PC-9 (cell line): ENCODE data around the gene RARS2. TPM values are rescaled to one million over a fixed set of nuclear protein-coding genes. Genes with fewer than 3 reads are reported as not detected.

Experiments used
- BruUV-seq: library from RNA; stranded (reverse); fragments of 400-500 nt; replicated peaks from 2 replicates; lab custom pipeline; 2021; lab: Mats Ljungman, UMichigan
- CTCF ChIA-PET: fragments of 300-600 bp; sonication (Branson Sonifier 250); formaldehyde crosslinking; loops from one replicate; lab custom pipeline; 2022; ENCODE audit warnings: antibody characterized with exemption; lab: Charles Lee
- POLR2A ChIA-PET: fragments of 300-600 bp; sonication (Branson Sonifier 250); formaldehyde crosslinking; loops from one replicate; lab custom pipeline; 2022; ENCODE audit warnings: antibody characterized with exemption; ENCODE audit not compliant: unreplicated experiment; lab: Charles Lee
- DNase-seq, 2 experiments: peaks; one replicate each; pipeline versions ENCODE4 v3.0.0 to v3.0.0-alpha.2; 2015 to 2022; ENCODE audit warnings: mixed read lengths in 1 of 2
- H2AFZ ChIP-seq: fragments of 200-600 bp; sonication (generic); 2 replicates; pipeline ENCODE4 v1.8.1; 2017; ENCODE audit warnings: antibody characterized with exemption
- H3F3A ChIP-seq: fragments of 200-600 bp; sonication (generic); 2 replicates; pipeline ENCODE4 v1.8.1; 2017; ENCODE audit warnings: antibody characterized with exemption, mild to moderate bottlenecking, low read depth; ENCODE audit not compliant: insufficient read depth
- H3K27ac ChIP-seq: fragments of 200-600 bp; sonication (generic); 2 replicates; pipeline ENCODE4 v1.6.1; 2016; ENCODE audit warnings: mixed run types
- H3K27me3 ChIP-seq: fragments of 200-600 bp; sonication (generic); 2 replicates; pipeline ENCODE4 v1.6.1; 2016; ENCODE audit warnings: low read depth, mixed run types; ENCODE audit not compliant: insufficient read depth
- H3K36me3 ChIP-seq: fragments of 200-600 bp; sonication (generic); 2 replicates; pipeline ENCODE4 v1.6.1; 2016; ENCODE audit warnings: low read depth, mixed run types
- H3K4me1 ChIP-seq: fragments of 200-600 bp; sonication (generic); replicated peaks from 2 replicates; pipeline ENCODE4 v1.6.1; 2016; ENCODE audit warnings: mixed run types; ENCODE audit not compliant: insufficient read depth
- H3K4me2 ChIP-seq: fragments of 200-600 bp; sonication (generic); 2 replicates; pipeline ENCODE4 v1.6.1; 2017; ENCODE audit warnings: mixed run types
- H3K4me3 ChIP-seq: fragments of 200-600 bp; sonication (generic); 2 replicates; pipeline ENCODE4 v1.6.1; 2016; ENCODE audit warnings: mixed run types
- H3K79me2 ChIP-seq: fragments of 200-600 bp; sonication (generic); 2 replicates; pipeline ENCODE4 v1.6.1; 2017; ENCODE audit warnings: low read depth, mixed run types
- H3K9me2 ChIP-seq: fragments of 200-600 bp; sonication (generic); 2 replicates; pipeline ENCODE4 v1.8.1; 2017; ENCODE audit warnings: mild to moderate bottlenecking; ENCODE audit not compliant: insufficient read depth
- H3K9me3 ChIP-seq: fragments of 200-600 bp; sonication (generic); 2 replicates; pipeline ENCODE4 v1.8.1; 2016; ENCODE audit warnings: low read depth; ENCODE audit not compliant: insufficient read depth
- H4K20me1 ChIP-seq: fragments of 200-600 bp; sonication (generic); 2 replicates; pipeline ENCODE4 v1.8.1; 2017; ENCODE audit not compliant: insufficient read depth
- CTCF ChIP-seq: fragments of 200-600 bp; sonication (generic); conservative IDR thresholded peaks from 2 replicates; pipeline ENCODE4 v1.6.1; 2017; ENCODE audit warnings: mixed run types, antibody characterized with exemption, mild to moderate bottlenecking, moderate library complexity
- EZH2 ChIP-seq: fragments of 200-600 bp; sonication (generic); IDR thresholded peaks from 2 replicates; pipeline ENCODE4 v1.8.0; 2017; ENCODE audit warnings: antibody characterized with exemption, low read depth
- intact Hi-C: fragments of 100-400 bp; cut with micrococcal nuclease; formaldehyde crosslinking; loops from one replicate; pipeline ENCODE4 v1.10.0; 2022; ENCODE audit not compliant: unreplicated experiment
- total RNA-seq: library from RNA; stranded (reverse); gene quantifications from 2 replicates; pipeline ENCODE4 v1.2.3, GENCODE V29; 2021

Gene RARS2
- total RNA-seq, 1 experiment from 2014 or later, result 34.6 TPM

GRCh38 chr6:87574237-87574804 lies 15.5 kb downstream of the RARS2 start:
- Histone ChIP-seq H4K20me1 (no peaks in the 10 kb centered on the region), H3F3A (no peaks in the 10 kb centered on the region), H3K4me3 (no peak overlapping the region), H3K27ac (no peak overlapping the region), H3K9me3 (no peaks in the 10 kb centered on the region), H3K36me3 (no peaks in the 10 kb centered on the region), H3K27me3 (no peaks in the 10 kb centered on the region), H3K9me2 (no peaks in the 10 kb centered on the region), H3K79me2 (peaks cover 23% of the 10 kb centered on the region; the same call in 1 of the 2 replicates), H3K4me2 (no peak overlapping the region), H3K4me1 (no peaks in the 10 kb centered on the region), H2AFZ (no peak overlapping the region)
- BruUV-seq, result no TSS peak
- DNase-seq, result no peak
- TF ChIP-seq EZH2, result no peak
- no peak for TF ChIP-seq CTCF
- CTCF ChIA-PET, result interaction anchor here (0.6 kb wide), 1 partner anchor 190 kb away, joined by 3 read pairs; no protein-coding TSS in a partner anchor
- POLR2A ChIA-PET, result interaction anchor here (0.6 kb wide), 1 partner anchor 20 kb away, joined by 3 read pairs; no protein-coding TSS in a partner anchor
- intact Hi-C loops, result no loop called here

DNA sequence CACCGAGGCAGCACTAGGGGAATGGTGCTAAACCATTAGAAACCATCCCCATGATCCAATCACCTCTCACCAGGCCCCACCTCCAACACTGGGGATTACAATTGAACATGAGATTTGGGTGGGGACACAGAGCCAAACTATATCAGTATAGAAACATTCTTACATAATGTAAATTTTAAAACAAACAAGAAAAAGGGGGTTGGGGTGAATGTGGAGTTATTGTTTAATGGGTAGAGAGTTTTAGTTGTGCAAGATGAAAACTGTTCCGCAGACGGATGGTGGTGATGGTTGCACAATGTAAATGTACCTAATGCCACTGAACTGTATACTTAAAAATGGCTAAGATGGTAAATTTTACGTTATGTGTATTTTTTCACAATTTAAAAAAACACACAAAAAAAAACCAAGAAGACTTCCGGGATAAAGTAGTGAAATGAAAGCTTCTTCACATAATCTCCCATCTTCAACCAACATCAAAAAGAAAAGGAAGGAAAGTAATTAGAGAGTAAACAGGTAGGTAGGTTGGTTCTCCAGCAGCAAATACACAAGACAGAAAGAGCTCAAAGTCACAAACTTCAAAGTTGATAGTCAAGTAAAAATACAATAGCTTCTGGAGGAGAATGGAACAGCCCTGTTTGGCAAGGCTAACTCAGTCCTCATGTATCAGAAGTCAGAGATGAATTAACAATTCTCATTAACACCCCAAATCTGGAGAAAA lies 16.3 kb downstream of the RARS2 start:
- H3K4me1 ChIP-seq, result no peaks in the 10 kb centered on the region
- H3K4me3 ChIP-seq, result no peak overlapping the region
- H4K20me1 ChIP-seq, result no peaks in the 10 kb centered on the region
- H3K4me2 ChIP-seq, result no peak overlapping the region
- H3K79me2 ChIP-seq, result peaks cover 23% of the 10 kb centered on the region; the same call in 1 of the 2 replicates
- no peaks in the 10 kb centered on the region for H3K9me2 ChIP-seq
- CTCF ChIA-PET, result interaction anchor here (0.6 kb wide), 1 partner anchor 189 kb away, joined by 3 read pairs; no protein-coding TSS in a partner anchor
- intact Hi-C loops, result no loop called here
- H3K27me3 ChIP-seq, result no peaks in the 10 kb centered on the region
- POLR2A ChIA-PET, result interaction anchor here (0.7 kb wide), 1 partner anchor 183 kb away, joined by 5 read pairs; no protein-coding TSS in a partner anchor
- no peak overlapping the region for H2AFZ ChIP-seq
- H3K36me3 ChIP-seq, result no peaks in the 10 kb centered on the region
- H3K9me3 ChIP-seq, result no peaks in the 10 kb centered on the region
- no peak for DNase-seq
- no peaks in the 10 kb centered on the region for H3F3A ChIP-seq
- TF ChIP-seq EZH2, result no peak
- TF ChIP-seq CTCF, result no peak
- no TSS peak for BruUV-seq
- H3K27ac ChIP-seq, result no peak overlapping the region

DNA sequence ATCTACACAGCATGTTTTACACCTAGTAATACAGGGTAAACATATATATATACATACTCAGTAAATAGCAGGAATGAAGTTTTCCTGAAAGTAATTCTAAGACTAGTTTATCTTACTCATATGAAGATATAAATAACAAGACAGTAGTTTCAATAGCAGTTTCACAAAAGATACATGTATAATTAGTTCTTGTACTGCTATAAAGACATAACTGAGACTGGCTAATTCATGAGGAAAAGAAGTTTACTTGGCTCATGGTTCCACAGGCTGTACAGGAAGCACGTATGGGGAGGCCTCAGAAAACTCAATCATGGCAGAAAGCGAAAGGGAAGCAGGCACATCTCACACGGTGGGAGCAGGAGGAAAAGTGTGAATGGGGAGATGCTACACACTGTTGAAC lies 16.9 kb downstream of the RARS2 start:
- H3K27me3 ChIP-seq, result no peaks in the 10 kb centered on the region
- no peaks in the 10 kb centered on the region for H4K20me1 ChIP-seq
- H3K27ac ChIP-seq, result no peak overlapping the region
- intact Hi-C loops, result no loop called here
- H3K4me1 ChIP-seq, result no peaks in the 10 kb centered on the region
- no peak overlapping the region for H3K4me2 ChIP-seq
- H3K9me3 ChIP-seq, result no peaks in the 10 kb centered on the region
- H3K4me3 ChIP-seq, result no peak overlapping the region
- no peaks in the 10 kb centered on the region for H3F3A ChIP-seq
- H3K9me2 ChIP-seq, result no peaks in the 10 kb centered on the region
- ChIA-PET CTCF (no interaction called here), POLR2A (no interaction called here)
- TF ChIP-seq EZH2 (no peak), CTCF (no peak)
- H2AFZ ChIP-seq, result no peak overlapping the region
- no TSS peak for BruUV-seq
- H3K36me3 ChIP-seq, result no peaks in the 10 kb centered on the region
- peaks cover 23% of the 10 kb centered on the region; the same call in 1 of the 2 replicates for H3K79me2 ChIP-seq
- no peak for DNase-seq
